ENCODE results near the gene CAMKK2.
"Not testable (repeated sequence)": the region's sequence is repeated elsewhere in the genome, so short reads cannot be mapped to it uniquely, and the experiment has no call there.

DNA sequence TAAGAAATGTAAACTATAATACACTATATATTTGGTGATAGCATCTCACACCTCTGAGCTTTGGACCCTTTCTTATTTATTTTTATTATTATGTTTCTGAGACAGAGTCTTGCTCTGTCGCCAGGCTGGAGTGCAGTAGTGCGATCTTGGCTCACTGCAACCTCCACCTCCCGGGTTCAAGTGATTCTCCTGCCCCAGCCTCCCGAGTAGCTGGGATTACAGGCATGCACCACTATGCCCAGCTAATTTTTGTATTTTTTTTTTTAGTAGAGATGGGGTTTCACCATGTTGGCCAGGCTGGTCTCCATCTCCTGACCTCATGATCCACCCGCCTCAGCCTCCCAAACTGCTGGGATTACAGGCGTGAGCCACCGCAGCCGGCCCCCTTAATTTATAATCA is 10.9 kb upstream of the CAMKK2 start:
- TF ChIP-seq FOXJ3 (CRISPR knock-in tag; IDR thresholded peaks at IDR 0.05); EP300 (IDR thresholded peaks at IDR 0.05; ENCODE audit: borderline replicate concordance in 1 of 2, low read depth in 1 of 2, low read length in 1 of 2): not testable (repeated sequence)
- TF ChIP-seq, protein P1, sequence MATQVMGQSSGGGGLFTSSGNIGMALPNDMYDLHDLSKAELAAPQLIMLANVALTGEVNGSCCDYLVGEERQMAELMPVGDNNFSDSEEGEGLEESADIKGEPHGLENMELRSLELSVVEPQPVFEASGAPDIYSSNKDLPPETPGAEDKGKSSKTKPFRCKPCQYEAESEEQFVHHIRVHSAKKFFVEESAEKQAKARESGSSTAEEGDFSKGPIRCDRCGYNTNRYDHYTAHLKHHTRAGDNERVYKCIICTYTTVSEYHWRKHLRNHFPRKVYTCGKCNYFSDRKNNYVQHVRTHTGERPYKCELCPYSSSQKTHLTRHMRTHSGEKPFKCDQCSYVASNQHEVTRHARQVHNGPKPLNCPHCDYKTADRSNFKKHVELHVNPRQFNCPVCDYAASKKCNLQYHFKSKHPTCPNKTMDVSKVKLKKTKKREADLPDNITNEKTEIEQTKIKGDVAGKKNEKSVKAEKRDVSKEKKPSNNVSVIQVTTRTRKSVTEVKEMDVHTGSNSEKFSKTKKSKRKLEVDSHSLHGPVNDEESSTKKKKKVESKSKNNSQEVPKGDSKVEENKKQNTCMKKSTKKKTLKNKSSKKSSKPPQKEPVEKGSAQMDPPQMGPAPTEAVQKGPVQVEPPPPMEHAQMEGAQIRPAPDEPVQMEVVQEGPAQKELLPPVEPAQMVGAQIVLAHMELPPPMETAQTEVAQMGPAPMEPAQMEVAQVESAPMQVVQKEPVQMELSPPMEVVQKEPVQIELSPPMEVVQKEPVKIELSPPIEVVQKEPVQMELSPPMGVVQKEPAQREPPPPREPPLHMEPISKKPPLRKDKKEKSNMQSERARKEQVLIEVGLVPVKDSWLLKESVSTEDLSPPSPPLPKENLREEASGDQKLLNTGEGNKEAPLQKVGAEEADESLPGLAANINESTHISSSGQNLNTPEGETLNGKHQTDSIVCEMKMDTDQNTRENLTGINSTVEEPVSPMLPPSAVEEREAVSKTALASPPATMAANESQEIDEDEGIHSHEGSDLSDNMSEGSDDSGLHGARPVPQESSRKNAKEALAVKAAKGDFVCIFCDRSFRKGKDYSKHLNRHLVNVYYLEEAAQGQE (IDR thresholded peaks at IDR 0.05; ENCODE audit: low read depth, low read length): not testable (repeated sequence)
- TF ChIP-seq, protein P2, sequence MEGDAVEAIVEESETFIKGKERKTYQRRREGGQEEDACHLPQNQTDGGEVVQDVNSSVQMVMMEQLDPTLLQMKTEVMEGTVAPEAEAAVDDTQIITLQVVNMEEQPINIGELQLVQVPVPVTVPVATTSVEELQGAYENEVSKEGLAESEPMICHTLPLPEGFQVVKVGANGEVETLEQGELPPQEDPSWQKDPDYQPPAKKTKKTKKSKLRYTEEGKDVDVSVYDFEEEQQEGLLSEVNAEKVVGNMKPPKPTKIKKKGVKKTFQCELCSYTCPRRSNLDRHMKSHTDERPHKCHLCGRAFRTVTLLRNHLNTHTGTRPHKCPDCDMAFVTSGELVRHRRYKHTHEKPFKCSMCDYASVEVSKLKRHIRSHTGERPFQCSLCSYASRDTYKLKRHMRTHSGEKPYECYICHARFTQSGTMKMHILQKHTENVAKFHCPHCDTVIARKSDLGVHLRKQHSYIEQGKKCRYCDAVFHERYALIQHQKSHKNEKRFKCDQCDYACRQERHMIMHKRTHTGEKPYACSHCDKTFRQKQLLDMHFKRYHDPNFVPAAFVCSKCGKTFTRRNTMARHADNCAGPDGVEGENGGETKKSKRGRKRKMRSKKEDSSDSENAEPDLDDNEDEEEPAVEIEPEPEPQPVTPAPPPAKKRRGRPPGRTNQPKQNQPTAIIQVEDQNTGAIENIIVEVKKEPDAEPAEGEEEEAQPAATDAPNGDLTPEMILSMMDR (IDR thresholded peaks at IDR 0.05): not testable (repeated sequence)
